HG02943 (cell line): Measurements from ENCODE around the gene TMEM130.

Source experiments
- ATAC-seq: cut with Tn5 transposase; IDR thresholded peaks from one replicate; pipeline ENCODE4 v1.9.1; 2021; ENCODE audit warnings: mild to moderate bottlenecking, low read depth, moderate library complexity; ENCODE audit not compliant: unreplicated experiment

Gene TMEM130

DNA sequence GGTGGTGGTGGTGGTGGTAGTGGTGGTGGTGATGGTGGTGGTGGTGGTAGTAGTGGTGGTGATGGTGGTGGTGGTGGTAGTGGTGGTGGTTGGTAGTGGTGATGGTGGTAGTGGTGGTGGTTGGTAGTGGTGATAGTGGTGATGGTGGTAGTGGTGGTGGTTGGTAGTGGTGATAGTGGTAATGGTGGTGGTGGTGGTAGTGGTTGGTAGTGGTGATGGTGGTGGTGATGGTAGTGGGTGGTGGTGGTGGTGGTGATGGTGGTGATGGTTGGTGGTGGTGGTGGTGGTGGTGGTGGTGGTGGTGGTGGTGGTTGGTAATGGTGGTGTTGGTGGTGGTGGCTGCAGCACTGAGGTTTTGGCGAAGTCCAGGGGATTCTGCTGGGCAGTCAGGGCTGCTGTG, 58.5 kb downstream of the TMEM130 start:
- ATAC-seq = no peak

DNA sequence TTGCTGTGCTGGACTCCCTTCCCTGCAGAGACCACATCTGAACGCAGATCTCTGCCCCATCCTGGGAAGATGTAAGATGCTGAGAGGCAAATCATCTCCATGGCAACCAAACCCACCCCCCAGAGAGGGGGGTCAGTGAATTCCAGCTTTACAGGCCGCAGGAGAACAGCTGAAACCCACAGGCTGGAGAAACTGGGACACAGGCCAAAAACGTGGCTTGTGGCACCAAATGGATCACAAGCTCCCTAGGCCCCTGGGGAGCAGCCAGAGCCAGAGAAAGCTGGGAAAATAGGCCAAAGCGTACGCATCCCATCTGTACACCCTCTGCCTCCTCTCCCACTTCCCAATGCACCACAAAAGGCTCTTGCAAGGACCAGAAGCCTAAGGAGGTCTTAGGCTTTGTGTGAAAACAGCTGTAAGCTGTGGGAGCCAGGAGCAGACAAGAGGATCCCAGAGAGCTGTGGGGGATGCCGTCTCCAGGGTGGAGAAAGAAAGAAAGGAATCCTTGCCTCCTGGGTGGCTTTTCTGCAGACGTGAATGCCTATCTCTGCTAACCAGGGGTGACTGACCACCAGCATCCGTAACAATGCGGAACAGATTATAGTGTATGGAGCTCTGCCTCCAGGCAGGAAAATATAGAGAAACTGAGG, 59.5 kb downstream of the TMEM130 start:
- ATAC-seq = no peak

DNA sequence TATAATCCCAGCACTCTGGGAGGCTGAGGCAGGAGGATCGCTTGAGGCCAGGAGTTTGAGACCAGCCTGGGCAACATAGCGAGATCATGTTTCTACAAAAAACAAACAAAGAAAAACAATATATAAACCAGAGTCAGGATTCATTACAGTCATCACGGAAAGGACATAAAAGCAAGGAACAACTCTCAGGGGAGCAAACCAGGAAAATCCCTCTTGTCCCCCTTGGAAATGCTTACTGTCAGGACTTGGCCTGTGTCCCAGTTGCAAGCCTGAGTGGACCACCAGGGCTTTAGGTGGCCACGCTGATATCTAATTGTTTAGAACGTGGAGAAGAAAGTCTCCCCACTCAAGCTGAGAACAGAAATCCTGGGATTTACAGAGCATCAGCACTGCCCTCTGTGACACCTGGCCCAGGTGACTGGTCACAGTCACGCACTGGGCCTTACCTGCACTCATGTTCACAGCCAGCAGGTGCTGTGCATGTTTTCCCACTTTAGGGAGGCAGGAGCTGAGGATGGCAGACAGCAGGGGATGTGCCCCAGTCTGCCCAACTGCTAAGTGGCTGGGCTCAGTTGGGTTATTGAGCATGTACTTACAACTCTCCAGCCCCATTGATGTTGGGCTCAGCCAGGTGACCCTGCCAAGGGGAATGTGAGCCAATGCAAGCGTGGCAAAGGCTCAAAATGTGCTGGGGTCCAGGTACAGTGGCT, 60.9 kb downstream of the TMEM130 start:
- no peak for ATAC-seq

DNA sequence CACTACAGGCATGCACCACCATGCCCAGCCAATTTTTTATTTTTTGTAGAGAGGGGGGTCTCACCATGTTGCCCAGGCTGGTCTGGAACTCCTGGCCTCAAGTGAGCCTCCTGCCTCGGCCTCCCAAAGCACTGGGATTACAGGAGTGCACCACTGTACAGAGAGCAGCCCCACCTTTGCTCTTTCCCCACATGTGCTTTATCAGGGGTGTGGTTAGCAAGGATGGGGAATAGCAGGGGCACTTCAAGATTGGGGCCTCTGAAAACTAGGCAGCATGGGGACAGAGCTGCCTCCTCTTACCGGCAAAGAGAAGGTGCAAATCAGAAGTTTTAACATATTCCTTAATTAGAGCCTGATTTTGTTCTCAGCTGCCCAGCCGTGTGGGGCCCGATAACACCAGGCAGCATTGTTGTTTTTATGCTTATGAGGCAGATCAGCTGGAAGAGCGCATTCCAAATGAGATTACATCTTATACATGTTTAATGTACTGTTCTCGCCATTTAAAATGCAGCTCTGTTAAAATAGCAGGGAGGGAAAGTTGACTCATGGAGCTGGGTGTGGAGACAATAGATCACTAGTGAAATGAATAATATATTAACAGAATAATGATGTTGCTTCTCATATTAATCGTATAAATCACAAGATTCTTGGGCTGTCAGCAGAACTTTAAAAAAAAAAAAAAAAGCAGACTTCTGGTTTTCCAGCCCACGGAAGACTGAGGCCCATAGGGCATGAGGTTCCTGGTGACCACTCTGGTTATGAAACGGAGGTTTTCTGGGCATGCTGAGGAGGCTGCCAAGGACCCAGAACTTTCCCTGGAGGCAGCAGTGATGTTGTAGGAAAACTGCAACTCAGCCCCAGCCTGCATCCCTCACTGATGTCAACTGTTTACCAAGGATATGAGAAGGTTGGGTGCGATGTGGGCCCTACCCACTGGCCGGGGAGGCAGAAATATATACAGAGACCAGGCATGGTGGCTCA, 62.5 kb downstream of the TMEM130 start:
- ATAC-seq = no peak

DNA sequence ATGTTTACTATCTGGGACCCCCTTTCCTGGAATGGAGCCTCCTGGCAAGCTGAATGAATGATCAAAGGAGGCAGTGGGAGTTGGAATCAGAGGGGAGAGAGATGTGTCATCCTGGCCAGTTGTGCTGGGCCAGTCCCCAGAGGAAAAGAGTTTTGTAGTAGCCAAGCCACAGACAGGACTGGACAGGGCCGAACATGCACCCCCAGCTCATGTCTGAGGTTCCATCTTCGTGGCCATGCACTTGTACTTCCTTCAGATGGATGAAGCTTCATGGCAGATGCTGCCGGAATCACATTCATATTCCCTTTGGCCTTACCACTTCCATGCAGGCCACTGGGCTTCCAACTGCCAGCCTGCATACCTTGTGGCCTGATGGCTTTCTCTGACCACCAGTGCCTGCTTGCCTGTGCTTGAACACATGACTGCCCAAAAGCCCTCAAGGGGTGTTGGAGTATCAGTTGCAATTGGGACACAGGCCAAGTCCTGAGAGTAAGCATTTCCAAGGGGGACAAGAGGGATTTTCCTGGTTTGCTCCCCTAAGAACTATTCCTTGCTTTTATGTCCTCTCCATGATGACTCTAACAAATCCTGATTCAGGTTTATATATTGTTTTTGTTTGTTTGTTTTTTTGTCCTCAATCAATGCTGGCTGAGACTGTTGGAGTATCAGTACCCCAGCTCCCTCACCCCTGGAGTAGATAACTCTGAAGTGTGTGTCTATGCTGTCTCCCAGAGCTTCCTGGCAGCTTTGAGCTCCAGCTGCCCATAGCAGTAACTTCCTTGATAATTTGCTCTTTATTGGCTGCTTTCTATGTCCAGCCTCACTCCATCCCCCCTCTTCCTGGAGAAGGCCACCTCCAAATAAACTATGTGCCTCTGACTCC, 63.6 kb downstream of the TMEM130 start:
- no peak for ATAC-seq

DNA sequence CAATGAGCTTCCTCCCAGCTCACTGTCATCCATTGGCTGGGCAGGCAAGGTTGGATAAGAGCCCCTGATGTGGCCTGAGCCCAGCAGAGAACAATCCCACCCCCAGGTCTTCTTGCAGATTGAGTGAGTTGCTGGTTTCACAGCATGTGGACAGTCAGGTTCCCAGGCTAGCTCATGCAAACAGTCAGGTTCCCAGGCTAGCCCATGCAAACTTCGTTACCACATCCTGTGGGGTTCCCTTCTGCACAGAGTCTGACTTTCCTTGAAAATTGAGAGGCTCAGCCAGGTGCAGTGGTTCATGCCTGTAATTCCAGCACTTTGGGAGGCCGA, 67.1 kb downstream of the TMEM130 start:
- ATAC-seq = peak; percentile 29

DNA sequence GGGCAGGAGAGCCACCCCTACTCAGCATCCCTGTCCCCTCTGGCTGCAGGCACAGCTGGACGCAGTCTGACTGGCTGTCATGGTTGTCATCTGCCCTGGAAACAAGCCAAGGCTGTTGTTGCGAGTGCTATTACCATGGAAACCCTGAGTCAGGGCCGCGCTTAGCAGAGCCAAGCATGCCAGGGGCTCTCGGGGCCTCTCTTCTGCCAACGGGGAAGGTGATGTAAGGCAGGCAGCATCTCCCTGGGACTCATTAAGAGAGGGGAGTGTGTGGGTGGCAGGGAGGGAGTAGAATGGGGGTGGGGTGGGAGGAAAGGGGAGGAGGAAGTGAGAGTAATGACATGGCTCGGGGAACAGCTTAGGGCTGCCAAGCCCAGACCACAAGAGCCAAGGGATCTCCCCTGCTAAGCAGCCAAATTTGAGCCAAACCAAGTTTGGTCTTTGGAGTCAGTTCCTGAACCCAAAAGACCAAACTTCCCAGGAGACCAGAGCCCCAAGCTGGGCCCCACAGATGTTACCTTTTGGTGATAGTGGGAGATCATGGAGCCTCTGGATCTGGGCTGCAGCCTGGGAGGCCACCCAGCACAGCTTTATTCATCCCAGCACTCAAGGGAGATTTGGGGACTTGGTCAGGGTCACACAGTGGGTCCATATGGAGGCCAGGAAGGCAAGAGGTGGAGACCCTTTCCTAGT, 67.6 kb downstream of the TMEM130 start:
- peak; percentile 84 for ATAC-seq

DNA sequence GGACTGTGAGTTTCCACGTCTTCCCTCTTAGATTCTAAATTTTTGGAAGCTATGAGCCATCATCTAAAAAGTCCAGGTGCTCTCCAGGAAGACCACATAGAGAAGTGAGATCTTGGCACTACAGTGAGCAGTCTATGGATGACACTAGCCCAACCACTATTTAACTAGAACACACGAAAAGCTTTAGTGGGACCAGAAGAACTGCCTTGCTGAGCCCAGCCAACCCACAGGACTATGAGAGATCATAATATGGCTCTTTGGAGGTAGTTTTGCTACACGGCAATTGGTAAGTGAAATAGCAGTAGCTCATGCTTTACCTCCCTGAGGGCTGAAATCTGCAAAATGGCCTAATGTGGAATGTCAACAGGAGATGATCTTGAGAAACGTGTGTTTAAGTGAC, 68.8 kb downstream of the TMEM130 start:
- no peak for ATAC-seq

DNA sequence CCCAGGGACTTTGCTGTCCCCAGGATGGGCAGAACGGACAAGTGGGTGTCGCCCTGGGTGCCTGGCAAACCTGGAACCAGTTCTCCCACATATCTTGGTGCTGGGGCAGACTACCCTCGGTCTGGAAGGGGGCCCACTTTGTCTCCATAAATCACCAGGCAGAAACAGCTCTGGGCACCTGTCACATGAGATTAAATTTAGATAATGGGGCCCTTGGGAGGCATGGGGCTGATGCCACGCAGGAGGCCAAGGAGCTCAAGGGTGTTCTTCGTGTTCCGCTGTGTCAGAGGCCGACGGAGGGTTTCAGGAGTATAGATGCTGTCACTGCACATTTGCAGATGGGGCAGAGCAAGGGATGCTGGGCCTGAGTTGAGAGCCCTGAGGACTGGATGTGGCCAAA, 72.7 kb downstream of the TMEM130 start:
- ATAC-seq = no peak
